ENCODE measurements around the gene TPK1.

The TPK1 gene

GRCh38 chr7:144517749-144518148, 318.1 kb downstream of the TPK1 start:
- DNase-seq, result no peak
- H3K4me1 ChIP-seq (ENCODE audit: control insufficient read depth, insufficient read depth, low read length, poor library complexity, severe bottlenecking), result peaks cover 3% of the 10 kb centered on the region
- no peak overlapping the region for H3K4me3 ChIP-seq (ENCODE audit: insufficient read depth, low read depth, low read length, poor library complexity, severe bottlenecking)
- H3K27ac ChIP-seq (ENCODE audit: insufficient read depth, low read length, poor library complexity, severe bottlenecking), result no peak overlapping the region
- no peaks in the 10 kb centered on the region for H3K9me3 ChIP-seq (ENCODE audit: control insufficient read depth, low read length)
- H3K27me3 ChIP-seq (replicated peaks; ENCODE audit: control insufficient read depth, insufficient read depth, low read length, poor library complexity, severe bottlenecking), result no peaks in the 10 kb centered on the region
- no peaks in the 10 kb centered on the region for H3K36me3 ChIP-seq (ENCODE audit: control insufficient read depth, insufficient read depth, low read length)

- no peak overlapping the region for H3K4me3 ChIP-seq (ENCODE audit: insufficient read depth, low read depth, low read length, poor library complexity, severe bottlenecking)
- no peak overlapping the region for H3K27ac ChIP-seq (ENCODE audit: insufficient read depth, low read length, poor library complexity, severe bottlenecking)
- H3K27me3 ChIP-seq (replicated peaks; ENCODE audit: control insufficient read depth, insufficient read depth, low read length, poor library complexity, severe bottlenecking), result no peaks in the 10 kb centered on the region
- no peak for DNase-seq
- no peaks in the 10 kb centered on the region for H3K36me3 ChIP-seq (ENCODE audit: control insufficient read depth, insufficient read depth, low read length)
- H3K9me3 ChIP-seq (ENCODE audit: control insufficient read depth, low read length), result no peaks in the 10 kb centered on the region
- H3K4me1 ChIP-seq (ENCODE audit: control insufficient read depth, insufficient read depth, low read length, poor library complexity, severe bottlenecking), result peaks cover 3% of the 10 kb centered on the region
Observed at GRCh38 chr7:144516729-144517525, 318.9 kb downstream of the TPK1 start.

- Histone ChIP-seq H3K4me3 (ENCODE audit: insufficient read depth, low read depth, low read length, poor library complexity, severe bottlenecking) (no peak overlapping the region), H3K9me3 (ENCODE audit: control insufficient read depth, low read length) (no peaks in the 10 kb centered on the region), H3K4me1 (ENCODE audit: control insufficient read depth, insufficient read depth, low read length, poor library complexity, severe bottlenecking) (peaks cover 3% of the 10 kb centered on the region), H3K36me3 (ENCODE audit: control insufficient read depth, insufficient read depth, low read length) (no peaks in the 10 kb centered on the region), H3K27ac (ENCODE audit: insufficient read depth, low read length, poor library complexity, severe bottlenecking) (no peak overlapping the region), H3K27me3 (replicated peaks; ENCODE audit: control insufficient read depth, insufficient read depth, low read length, poor library complexity, severe bottlenecking) (no peaks in the 10 kb centered on the region)
- no peak for DNase-seq
Observed at GRCh38 chr7:144513334-144513733, 322.5 kb downstream of the TPK1 start.

GRCh38 chr7:144510621-144511020, 325.2 kb downstream of the TPK1 start:
- no peaks in the 10 kb centered on the region for H3K27me3 ChIP-seq (replicated peaks; ENCODE audit: control insufficient read depth, insufficient read depth, low read length, poor library complexity, severe bottlenecking)

GRCh38 chr7:144508702-144509101, 327.2 kb downstream of the TPK1 start:
- Histone ChIP-seq H3K9me3 (ENCODE audit: control insufficient read depth, low read length) (no peaks in the 10 kb centered on the region), H3K4me3 (ENCODE audit: insufficient read depth, low read depth, low read length, poor library complexity, severe bottlenecking) (no peak overlapping the region), H3K27ac (ENCODE audit: insufficient read depth, low read length, poor library complexity, severe bottlenecking) (no peak overlapping the region), H3K36me3 (ENCODE audit: control insufficient read depth, insufficient read depth, low read length) (no peaks in the 10 kb centered on the region), H3K27me3 (replicated peaks; ENCODE audit: control insufficient read depth, insufficient read depth, low read length, poor library complexity, severe bottlenecking) (no peaks in the 10 kb centered on the region), H3K4me1 (ENCODE audit: control insufficient read depth, insufficient read depth, low read length, poor library complexity, severe bottlenecking) (no peaks in the 10 kb centered on the region)
- DNase-seq, result no peak

More at GRCh38 chr7:144510621-144511020, 325.2 kb downstream of the TPK1 start:
- Histone ChIP-seq H3K9me3 (ENCODE audit: control insufficient read depth, low read length) (no peaks in the 10 kb centered on the region), H3K36me3 (ENCODE audit: control insufficient read depth, insufficient read depth, low read length) (no peaks in the 10 kb centered on the region), H3K4me1 (ENCODE audit: control insufficient read depth, insufficient read depth, low read length, poor library complexity, severe bottlenecking) (no peaks in the 10 kb centered on the region), H3K27ac (ENCODE audit: insufficient read depth, low read length, poor library complexity, severe bottlenecking) (no peak overlapping the region), H3K4me3 (ENCODE audit: insufficient read depth, low read depth, low read length, poor library complexity, severe bottlenecking) (no peak overlapping the region)
- no peak for DNase-seq

GRCh38 chr7:144503215-144503614, 332.6 kb downstream of the TPK1 start:
- Histone ChIP-seq H3K27ac (ENCODE audit: insufficient read depth, low read length, poor library complexity, severe bottlenecking) (no peak overlapping the region), H3K4me3 (ENCODE audit: insufficient read depth, low read depth, low read length, poor library complexity, severe bottlenecking) (no peak overlapping the region), H3K36me3 (ENCODE audit: control insufficient read depth, insufficient read depth, low read length) (no peaks in the 10 kb centered on the region), H3K27me3 (replicated peaks; ENCODE audit: control insufficient read depth, insufficient read depth, low read length, poor library complexity, severe bottlenecking) (no peaks in the 10 kb centered on the region), H3K9me3 (ENCODE audit: control insufficient read depth, low read length) (no peaks in the 10 kb centered on the region), H3K4me1 (ENCODE audit: control insufficient read depth, insufficient read depth, low read length, poor library complexity, severe bottlenecking) (no peaks in the 10 kb centered on the region)
- no peak for DNase-seq

- H3K4me1 ChIP-seq (ENCODE audit: control insufficient read depth, insufficient read depth, low read length, poor library complexity, severe bottlenecking), result no peaks in the 10 kb centered on the region
- H3K36me3 ChIP-seq (ENCODE audit: control insufficient read depth, insufficient read depth, low read length), result no peaks in the 10 kb centered on the region
- H3K27me3 ChIP-seq (replicated peaks; ENCODE audit: control insufficient read depth, insufficient read depth, low read length, poor library complexity, severe bottlenecking), result no peaks in the 10 kb centered on the region
- no peak for DNase-seq
- no peak overlapping the region for H3K4me3 ChIP-seq (ENCODE audit: insufficient read depth, low read depth, low read length, poor library complexity, severe bottlenecking)
- no peaks in the 10 kb centered on the region for H3K9me3 ChIP-seq (ENCODE audit: control insufficient read depth, low read length)
- no peak overlapping the region for H3K27ac ChIP-seq (ENCODE audit: insufficient read depth, low read length, poor library complexity, severe bottlenecking)
Observed at GRCh38 chr7:144500225-144500624, 335.6 kb downstream of the TPK1 start.

- DNase-seq, result no peak
- Histone ChIP-seq H3K4me3 (ENCODE audit: insufficient read depth, low read depth, low read length, poor library complexity, severe bottlenecking) (no peak overlapping the region), H3K4me1 (ENCODE audit: control insufficient read depth, insufficient read depth, low read length, poor library complexity, severe bottlenecking) (no peaks in the 10 kb centered on the region), H3K9me3 (ENCODE audit: control insufficient read depth, low read length) (no peaks in the 10 kb centered on the region), H3K27me3 (replicated peaks; ENCODE audit: control insufficient read depth, insufficient read depth, low read length, poor library complexity, severe bottlenecking) (no peaks in the 10 kb centered on the region), H3K36me3 (ENCODE audit: control insufficient read depth, insufficient read depth, low read length) (no peaks in the 10 kb centered on the region), H3K27ac (ENCODE audit: insufficient read depth, low read length, poor library complexity, severe bottlenecking) (no peak overlapping the region)
Observed at GRCh38 chr7:144497282-144497681, 338.6 kb downstream of the TPK1 start.

GRCh38 chr7:144494355-144494754, 341.5 kb downstream of the TPK1 start:
- no peak for DNase-seq
- Histone ChIP-seq H3K9me3 (ENCODE audit: control insufficient read depth, low read length) (no peaks in the 10 kb centered on the region), H3K4me1 (ENCODE audit: control insufficient read depth, insufficient read depth, low read length, poor library complexity, severe bottlenecking) (no peaks in the 10 kb centered on the region), H3K27ac (ENCODE audit: insufficient read depth, low read length, poor library complexity, severe bottlenecking) (no peak overlapping the region), H3K27me3 (replicated peaks; ENCODE audit: control insufficient read depth, insufficient read depth, low read length, poor library complexity, severe bottlenecking) (no peaks in the 10 kb centered on the region), H3K36me3 (ENCODE audit: control insufficient read depth, insufficient read depth, low read length) (no peaks in the 10 kb centered on the region), H3K4me3 (ENCODE audit: insufficient read depth, low read depth, low read length, poor library complexity, severe bottlenecking) (no peak overlapping the region)

GRCh38 chr7:144489504-144489903, 346.3 kb downstream of the TPK1 start:
- H3K4me3 ChIP-seq (ENCODE audit: insufficient read depth, low read depth, low read length, poor library complexity, severe bottlenecking), result no peak overlapping the region
- H3K4me1 ChIP-seq (ENCODE audit: control insufficient read depth, insufficient read depth, low read length, poor library complexity, severe bottlenecking), result no peaks in the 10 kb centered on the region
- H3K27me3 ChIP-seq (replicated peaks; ENCODE audit: control insufficient read depth, insufficient read depth, low read length, poor library complexity, severe bottlenecking), result no peaks in the 10 kb centered on the region
- no peak for DNase-seq
- H3K27ac ChIP-seq (ENCODE audit: insufficient read depth, low read length, poor library complexity, severe bottlenecking), result no peak overlapping the region
- no peaks in the 10 kb centered on the region for H3K9me3 ChIP-seq (ENCODE audit: control insufficient read depth, low read length)
- no peaks in the 10 kb centered on the region for H3K36me3 ChIP-seq (ENCODE audit: control insufficient read depth, insufficient read depth, low read length)
